SIG-M5 treated with dmso at 0.1 percent for 504 hours (cell line): ENCODE measurements around the gene ALDH1A3.

Source experiments
- DNase-seq: peaks from one replicate; lab custom pipeline; 2025; ENCODE audit not compliant: unreplicated experiment; lab: John Stamatoyannopoulos, UW

ALDH1A3 gene

DNA sequence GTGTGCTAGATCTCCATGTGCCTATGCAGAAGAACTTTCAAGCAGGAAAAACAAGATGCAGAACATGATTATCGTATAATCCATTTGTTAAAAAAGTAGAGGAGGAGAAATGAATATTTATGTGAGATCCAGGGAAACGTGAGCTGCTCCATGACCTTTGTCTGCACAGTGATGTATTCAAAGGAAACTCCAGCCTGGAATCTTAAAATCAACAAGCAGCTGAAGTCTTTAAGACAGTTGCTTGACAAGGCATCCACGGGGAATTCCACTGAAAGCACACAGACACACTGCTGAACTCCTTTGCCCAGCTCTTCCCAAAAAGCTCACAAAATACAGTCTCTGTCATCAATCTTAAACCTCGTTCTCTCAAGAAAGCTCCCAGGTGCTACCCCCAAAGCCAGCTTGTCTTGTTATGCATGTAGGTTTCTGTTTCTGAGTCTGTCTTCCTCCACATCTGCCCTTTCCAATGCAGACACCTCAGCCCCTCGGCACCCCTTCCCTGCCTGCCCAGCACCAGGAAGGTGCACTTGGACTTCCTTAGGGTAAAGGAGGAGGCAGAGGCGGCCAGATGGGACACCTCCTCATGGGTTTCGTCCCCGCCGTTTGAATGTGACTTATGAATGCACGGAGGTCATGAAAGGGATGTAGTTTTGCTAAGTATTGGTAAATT lies 68.3 kb downstream of the ALDH1A3 start:
- DNase-seq = no peak

DNA sequence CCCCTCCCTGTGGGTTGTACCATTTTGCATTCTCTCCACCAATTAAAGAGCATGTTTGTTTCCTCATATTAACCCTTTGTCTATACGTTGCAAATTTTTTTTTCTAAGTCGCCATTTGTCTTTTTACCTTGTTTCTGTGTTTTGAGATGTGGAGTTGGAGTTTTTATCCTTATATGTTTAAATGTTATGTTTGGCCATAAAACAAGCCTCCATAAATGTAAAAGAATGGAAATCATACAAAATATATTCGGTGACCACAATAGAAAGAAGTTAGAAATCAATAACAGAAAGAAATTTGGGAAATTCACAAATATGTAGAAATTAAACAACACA lies 68.8 kb downstream of the ALDH1A3 start:
- no peak for DNase-seq

- DNase-seq = no peak
Observed at GRCh38 chr15:100949691-100950090, 70.1 kb downstream of the ALDH1A3 start.

GRCh38 chr15:100951965-100952364 lies 72.3 kb downstream of the ALDH1A3 start:
- DNase-seq = peak; percentile 88

GRCh38 chr15:100952566-100952965 lies 72.9 kb downstream of the ALDH1A3 start:
- DNase-seq = no peak

DNA sequence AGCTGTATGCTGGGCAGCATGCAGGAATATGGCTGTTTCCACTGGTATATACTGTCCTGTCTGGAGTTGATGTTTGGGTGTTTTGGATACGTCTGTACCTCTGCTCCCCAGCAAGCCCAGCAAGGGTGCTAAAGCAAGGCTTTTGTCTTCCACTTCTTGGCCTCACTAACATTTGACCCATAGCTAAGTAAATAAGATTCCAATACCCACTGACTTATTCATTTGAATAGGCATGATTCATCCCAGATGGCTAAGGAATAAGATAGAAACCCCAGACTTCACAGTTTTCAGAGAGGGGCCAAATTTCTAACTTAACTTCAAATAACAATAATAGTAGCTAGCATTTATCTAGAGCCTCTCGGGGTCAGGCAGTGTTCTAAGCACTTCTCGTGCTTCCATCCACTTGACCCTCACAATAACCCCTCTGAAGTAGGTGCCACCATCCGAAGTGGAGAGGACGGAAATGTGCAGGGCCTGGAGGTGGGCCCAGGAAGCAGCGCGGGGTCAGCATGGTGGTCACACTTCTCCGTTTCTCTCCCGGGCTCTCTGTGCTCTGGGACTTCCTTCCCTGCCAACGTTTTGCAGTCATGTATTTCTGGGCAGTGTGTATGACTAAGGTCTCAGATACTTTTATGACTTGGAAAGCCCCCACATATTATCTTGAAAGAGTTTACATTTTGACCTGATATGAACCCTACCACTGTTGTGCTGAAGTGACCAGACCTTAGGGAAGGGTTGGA lies 78.9 kb downstream of the ALDH1A3 start:
- DNase-seq = no peak

DNA sequence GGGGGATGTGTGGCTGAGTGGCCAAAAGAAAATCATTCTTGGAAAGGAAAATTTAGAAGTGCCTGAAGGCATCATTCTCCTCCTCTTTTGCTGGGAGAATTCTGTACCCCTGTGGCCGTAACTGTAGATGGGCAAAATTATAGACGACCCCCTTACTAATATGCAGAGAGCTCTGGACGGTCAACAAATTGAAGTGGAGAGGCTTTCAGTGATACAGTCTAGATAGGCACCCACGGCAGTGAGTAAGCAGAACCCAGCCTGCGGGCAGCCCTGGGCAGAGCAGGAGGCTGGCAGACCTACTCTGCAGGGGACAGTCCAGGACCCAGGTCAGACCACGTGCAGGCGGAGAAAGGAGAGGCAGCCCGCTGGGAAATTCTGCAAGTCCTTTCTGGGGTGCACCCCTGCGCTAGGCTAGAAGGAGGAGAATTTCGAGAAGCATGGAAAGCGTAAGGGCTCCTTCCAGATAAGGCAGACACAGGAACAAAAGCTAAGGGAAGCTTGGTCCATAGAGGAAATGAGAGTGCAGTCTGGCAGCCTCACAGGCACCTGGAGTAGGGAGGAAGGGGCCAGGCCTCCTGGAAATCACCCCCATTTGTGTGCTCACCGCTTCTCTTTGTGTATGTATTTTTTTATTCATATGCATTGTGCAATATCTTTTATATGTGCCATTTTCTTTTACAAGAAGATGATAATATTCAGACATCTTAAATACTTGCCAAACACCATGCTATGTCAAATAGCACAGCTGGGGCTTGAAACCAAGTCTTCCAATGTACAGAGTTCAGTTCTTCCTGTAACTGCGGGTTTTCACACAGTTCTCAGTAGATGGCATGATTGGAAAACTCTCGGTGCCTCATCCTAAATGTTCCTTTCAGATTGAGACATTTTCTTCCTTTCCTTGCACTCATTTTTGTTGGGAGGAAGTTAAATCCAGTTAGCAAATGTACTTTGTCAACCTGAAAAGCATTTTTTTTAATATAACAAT lies 79.7 kb downstream of the ALDH1A3 start:
- no peak for DNase-seq
